GM21737 (cell line): Measurements from ENCODE around the gene MCOLN1.
"Not testable (repeated sequence)": the region's sequence is repeated elsewhere in the genome, so short reads cannot be mapped to it uniquely, and the experiment has no call there.

ENCODE experiments used
- ATAC-seq: cut with Tn5 transposase; IDR thresholded peaks from one replicate; pipeline ENCODE4 v1.9.1; 2021; ENCODE audit warnings: mild to moderate bottlenecking, moderate library complexity; ENCODE audit not compliant: unreplicated experiment

MCOLN1 gene

DNA sequence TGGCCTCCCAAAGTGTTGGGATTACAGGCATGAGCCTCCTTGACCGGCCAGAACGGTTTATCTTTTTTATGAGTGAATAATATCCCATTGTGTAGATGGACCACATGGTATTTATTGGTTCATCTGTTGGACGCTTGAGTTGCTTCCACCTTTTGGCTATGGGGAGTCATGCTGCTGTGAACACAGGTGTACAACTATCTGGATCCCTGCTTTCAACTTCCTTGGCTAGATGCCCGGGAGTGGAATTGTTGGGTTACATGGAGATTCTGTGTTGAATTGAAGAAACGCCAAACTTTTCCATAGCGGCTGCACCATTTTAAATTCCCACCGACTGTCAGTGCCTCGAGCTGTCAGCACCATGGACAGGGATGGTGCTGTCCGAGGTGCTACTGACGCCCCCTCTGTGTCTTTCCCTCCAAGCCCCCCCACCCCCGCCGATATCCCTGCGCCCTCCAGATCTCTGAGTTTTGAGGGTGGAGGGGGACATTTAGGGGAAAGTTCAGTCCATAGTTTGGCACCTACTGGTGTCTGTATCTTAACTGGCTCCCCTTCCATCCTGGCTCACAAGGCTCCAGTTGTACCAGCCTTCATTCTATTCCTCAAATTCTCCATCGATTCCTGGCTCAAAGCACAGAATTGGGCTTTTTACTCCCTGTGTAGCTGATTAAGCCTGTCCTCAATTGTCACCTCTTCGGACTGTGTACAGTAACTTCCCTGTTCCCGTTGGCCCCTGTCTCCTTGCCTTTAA, 40.4 kb downstream of the MCOLN1 start:
- ATAC-seq = no peak

DNA sequence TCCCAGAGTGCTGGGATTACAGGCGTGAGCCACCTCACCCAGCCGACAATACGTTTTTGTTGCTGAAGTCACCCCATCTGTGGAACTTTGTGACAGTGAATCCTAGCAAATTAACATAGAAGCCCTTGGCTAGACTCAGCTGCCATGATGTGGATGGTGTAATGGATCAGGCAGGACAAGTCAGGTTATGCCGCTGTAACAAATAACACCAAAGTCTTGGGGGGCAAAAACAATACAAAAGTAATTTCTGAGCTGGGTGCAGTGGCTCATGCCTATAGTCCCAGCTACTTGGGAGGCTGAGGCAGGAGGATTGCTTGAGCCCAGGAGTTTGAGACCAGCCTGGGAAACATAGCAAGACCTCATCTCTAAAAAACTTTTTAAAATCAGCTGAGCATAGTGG, 42.4 kb downstream of the MCOLN1 start:
- no peak for ATAC-seq

DNA sequence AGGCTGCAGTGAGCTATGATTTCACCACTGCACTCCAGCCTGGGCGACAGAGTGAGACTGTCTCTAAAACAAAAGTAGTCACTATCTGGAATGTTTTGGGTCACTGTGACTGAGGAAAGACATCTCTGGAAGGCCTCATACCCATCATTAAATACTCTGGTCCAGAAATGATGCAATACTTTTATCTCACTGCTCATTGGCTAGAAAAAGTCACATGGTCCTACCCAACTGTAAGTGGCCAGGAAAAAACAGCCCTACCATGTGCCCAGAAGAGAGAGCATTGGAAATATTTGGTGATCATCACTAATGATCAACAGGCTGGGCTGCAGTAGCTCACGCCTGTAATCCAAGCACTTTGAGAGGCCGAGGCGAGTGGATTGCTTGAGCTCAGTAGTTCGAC, 42.9 kb downstream of the MCOLN1 start:
- ATAC-seq = no peak

DNA sequence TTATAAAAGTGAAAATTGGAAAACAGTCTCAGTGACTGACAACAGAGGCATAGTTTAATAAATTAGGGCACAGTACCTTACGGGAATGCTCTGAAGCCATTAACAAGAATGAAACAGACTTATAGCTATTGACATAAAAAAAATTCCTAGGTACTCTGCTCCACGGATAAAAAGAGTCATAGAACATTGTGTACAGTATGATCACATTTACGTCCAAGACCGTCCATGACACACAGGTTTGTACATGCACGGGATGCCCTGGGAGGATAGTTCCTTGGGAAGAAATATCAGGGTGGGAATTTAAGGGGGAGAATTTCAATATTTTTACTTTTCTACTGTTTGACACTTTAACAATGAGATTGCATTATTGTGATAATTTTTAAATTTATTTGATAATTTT, 48.3 kb downstream of the MCOLN1 start:
- ATAC-seq = no peak

DNA sequence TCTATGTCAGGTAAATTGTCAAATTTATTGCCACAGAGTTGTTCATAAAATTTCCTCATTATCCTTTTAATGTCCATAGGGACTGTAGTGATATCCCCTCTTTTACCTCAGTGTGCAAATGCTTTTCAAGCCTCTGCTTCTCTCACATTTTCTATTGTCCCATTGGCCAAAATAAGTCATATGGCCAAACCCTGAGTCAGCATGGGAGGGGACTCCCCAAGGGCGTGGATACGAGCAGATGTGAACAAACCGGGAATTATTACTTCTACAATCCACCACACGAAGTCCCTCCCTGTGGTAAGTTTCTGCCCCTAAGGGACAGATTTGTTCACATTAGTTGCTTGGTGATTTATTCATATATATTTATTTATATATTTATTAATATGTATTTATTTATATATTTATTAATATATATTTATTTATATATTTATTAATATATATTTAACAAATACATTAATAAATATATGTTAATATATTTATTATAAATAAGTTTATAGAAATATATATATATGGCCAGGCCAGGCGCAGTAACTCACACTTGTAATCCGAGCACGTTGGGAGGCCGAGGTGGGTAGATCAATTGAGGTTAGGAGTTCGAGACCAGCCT, 53.1 kb downstream of the MCOLN1 start:
- ATAC-seq = no peak

DNA sequence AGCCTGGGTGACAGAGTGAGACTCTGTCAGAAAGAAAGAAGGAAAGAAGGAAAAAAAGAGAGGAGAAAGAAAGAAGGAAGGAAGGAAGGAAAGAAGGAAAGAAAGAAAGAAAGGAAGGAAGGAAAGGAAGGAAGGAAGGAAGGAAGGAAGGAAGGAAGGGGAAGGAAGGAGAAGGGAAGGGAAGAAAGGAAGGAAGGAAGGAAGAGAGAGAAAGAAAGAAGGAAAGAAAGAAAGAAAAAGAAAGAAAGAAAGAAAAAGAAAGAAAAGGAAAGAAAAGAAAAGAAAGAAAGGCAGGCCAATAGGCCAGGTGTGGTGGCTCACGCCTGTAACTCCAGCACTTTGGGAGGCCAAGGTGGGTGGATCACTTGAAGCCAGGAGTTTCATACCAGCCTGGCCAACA, 55.0 kb downstream of the MCOLN1 start:
- not testable (repeated sequence) for ATAC-seq

DNA sequence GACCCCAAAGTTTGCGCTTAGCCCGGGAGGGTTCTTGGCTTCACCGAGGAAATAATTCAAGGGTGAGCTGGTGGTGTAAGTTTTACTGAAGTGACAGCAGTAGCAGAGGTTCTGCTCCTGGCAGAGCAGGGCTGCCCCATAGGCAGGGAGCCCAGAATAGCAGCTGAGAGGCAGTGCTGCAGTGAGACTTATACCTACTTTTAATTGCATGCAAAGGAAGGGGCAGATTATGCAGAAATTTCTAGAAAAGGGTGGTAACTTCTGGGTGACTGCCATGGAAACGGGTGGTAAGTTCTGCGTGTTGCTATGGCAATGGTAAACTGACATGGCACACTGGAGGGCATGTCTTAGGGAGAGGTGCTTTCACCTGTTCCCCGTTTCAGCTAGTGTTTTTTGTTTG, 55.7 kb downstream of the MCOLN1 start:
- ATAC-seq = no peak

DNA sequence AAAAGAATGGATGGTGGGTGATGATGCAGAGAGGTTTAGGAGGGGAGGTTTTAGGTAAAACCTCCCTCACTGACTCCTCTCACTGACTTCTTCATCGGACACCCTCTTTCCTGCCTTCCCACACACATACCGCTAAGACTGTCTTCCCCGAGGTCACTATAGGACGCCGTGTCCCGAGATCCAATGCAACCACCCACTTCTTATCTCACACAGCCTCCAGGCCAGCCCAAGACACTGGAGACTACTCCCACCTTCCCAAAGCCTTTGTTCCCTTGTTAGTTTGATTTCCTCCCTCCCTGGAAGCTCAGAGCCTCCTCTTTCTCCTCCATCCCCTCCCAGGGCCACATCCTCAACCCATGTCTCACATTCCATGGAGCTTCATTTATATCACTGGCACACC, 56.8 kb downstream of the MCOLN1 start:
- no peak for ATAC-seq

DNA sequence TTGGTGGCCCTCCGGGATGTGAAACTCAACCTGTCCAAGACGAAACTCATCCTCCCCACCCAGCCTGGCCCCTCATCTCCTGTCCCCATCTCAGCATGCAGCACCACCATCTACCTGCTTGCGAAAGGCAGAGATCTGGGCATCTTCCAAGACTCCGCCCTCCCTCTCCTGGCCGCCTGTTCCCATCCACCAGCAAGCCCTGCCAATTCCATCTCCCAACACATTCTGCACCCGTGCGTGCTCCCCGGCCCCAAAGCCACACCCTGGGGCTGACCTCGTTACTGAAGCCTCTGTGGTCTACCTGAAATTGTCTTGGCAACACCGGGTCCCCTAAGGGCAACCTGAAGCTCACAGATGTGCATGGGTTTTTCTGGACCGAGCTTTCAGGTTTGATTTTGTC, 60.0 kb downstream of the MCOLN1 start:
- no peak for ATAC-seq
